DMS79 treated with DMSO at 0.1 percent for 48 hours (cell line): Measurements from ENCODE around the gene BIN1.

ENCODE experiments used
- DNase-seq: peaks from one replicate; lab custom pipeline; 2025; lab: John Stamatoyannopoulos, UW

The BIN1 gene

DNA sequence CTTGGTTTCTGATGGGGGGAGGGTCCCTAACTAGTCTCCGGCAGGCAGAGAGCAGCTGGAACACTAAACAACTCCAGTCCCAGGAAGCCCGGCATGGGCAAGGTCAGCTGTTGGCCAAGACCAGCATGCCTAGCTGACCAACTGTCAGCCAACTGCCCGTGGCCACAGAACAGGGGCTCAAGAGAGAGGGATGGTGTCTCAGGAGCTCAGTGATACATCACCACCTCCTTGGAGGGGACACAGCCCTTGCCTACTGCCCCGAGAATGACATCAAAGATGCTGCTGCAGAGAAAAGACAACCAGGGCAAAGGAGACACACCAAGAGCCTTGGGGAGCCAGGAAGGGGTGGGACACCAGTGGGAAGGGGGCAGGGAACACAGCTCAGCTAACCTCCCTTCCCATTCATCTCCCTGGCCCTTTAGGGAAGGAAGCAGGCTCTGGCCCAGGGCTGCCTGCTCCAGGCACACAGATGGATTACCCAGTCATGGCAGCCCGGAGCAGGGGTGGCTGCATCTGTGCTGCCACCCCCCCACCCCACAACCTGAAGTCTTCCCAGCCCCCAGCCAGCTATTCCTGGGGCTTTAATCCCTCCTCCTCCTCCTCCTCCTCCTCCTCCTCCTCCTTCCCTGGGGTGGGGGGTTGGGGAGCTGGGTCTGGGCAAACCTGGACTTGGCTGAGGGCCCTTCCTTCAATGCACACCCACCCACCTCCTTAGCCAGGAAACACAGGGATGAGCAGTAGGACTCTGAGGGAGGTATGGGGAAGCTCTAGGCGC lies 1.9 kb downstream of the BIN1 start:
- DNase-seq: no peak

DNA sequence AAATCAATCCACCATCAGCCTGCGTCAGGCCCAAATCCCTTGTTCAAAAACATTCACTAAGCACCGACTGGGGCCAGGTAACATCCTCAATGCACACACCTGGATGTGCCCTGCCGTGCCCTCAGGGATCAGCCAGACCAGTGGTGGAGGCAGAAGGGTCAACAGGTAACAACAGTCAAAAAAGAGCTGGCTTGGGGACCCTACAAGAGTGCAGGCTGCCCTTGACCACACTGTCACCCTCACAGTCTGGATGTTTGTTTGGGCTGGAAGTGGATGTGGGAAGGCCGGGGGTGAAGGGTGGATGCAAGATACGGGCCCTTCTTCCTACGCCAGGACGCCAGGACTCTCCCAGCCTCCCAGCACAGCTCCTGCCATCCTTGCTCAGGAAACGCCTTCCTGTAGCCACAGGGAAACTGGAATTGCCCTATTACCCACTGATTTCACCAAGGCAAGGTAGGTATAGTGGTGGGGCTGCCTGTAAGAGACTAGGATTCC lies 2.7 kb downstream of the BIN1 start:
- DNase-seq: no peak

DNA sequence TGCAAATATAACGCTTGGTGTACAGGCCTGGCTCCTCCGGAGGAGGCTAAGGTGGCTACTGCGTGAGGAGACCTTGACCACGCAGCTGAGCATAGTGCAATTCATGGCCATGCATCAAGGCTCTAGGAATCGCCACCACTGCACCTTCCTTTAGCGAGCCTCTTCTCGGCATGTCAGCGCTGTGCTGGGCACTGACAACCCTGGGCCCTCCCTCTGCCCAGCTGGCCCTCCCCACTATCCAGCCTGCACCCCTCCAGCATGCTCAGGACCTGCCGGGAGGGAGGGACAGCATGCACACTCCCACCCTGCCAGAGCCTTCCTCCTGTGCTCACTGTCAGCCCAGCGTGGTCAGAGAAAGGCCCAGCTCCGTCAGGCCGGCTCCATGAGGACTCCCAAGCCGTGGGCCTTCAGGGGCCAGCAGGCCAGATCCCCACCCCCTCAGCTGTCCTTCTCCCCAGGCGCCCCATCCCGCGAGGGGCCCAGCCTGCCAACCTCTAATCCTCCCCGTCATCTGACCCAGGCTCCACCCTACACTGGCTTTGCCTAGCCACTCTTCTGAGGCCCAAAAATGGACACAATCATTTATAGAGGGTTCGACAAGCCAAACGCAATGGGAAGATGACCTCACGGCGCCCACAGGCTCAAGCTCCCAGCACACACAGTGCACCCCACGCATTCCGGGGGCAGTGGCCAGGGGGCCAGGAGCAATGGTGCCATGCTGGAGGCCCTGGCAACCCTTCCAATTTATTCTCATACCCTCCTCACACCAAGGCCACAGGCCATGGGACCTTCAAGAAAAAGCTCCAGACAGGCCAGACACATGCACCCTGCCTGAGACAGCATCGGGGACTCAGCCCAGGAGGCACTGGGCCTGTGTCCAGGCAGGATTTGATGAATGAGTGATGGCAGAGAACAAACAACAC lies 3.5 kb downstream of the BIN1 start:
- DNase-seq: no peak

DNA sequence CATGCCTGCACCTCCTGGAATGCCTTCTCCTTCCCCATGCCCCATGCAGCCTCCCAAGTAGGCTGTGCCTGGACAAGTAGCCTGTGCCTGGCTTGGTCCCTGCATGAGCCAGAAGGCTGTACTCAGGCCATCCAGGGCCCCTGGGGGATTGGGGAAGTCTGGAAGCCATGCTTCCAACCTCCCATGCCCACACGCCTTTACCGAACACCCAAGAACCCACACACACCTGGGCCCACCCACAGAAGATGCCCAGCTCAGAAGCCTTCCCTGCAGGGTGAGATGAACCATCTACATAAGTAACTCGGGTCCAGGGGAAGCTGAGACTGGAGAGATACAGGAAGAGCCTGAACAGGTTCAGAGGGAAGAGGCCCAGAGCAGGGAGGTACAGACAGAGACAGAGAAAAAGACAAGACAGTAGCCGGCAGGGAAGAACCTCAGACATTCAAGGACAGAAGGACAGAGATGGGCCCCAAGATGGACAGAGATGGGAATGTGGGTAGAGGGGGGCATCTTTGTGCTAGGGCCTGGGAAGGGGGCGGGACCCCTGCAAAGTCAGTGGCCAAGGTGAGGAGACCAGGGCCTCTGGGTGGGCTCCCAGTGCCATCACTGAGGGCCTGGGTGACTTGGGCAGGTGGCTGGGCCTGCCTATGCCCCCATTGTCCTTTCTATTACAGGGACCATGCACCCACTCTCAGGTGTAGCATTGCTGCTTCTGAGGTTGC lies 4.3 kb downstream of the BIN1 start:
- no peak for DNase-seq

DNA sequence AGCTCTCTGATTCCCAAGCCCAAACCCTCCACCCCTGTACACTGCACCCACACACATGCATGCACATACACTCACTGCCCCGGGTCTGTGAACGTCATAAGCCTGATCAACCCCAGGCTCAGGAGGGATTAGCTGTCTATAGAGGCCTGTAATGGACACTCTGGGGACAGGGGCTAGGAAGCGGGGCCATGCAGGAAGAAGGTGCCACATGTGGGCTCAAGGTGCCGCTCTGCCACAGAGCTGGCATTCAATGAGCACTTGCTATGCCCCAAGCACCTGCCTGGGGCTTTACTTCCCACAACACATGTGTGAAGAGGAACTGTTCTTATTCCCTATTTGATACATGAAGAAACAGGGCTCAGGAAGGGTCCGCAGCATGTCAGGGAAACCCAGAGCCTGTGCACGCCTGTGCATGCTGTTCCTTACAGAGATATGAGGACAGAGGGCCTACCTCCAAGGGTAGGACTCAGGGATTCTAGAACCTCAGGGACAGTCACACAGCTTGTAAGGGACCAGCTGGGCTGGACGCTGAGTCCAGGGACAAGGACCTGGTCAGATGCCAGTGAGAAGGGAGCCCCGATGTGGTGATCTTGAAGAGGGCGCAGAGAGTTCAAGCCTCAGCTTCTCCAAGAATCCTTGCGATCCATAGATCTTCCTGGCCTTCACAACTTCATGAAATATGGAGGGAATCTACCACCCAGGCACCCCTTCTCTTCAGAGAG lies 5.0 kb downstream of the BIN1 start:
- no peak for DNase-seq

DNA sequence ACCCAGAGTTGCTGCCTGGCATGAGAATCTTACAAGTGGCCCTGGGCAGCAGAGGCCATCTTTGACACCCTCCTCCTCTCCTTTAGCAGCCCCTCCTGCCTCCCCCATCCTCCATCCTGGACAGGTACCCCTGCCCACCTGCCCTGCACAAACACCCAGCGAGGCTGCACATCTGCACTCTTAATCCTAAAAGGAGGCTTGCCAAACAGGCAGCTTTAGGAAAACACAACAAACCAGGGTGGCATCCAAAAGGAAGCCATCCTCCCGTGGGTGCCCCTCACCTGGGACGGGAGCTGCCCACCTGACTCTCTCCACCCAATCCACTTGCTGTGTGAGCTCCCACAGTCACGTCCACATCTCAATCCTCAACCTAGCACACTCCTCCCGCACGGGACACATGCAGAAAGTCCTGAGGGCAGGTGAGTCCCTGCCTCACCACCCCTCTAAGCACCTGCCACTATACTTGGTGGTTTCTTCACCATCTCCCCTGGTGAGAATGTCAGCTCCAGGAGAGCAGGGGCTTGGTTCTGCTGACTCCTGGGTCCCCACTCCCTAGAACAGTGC lies 5.8 kb downstream of the BIN1 start:
- no peak for DNase-seq

DNA sequence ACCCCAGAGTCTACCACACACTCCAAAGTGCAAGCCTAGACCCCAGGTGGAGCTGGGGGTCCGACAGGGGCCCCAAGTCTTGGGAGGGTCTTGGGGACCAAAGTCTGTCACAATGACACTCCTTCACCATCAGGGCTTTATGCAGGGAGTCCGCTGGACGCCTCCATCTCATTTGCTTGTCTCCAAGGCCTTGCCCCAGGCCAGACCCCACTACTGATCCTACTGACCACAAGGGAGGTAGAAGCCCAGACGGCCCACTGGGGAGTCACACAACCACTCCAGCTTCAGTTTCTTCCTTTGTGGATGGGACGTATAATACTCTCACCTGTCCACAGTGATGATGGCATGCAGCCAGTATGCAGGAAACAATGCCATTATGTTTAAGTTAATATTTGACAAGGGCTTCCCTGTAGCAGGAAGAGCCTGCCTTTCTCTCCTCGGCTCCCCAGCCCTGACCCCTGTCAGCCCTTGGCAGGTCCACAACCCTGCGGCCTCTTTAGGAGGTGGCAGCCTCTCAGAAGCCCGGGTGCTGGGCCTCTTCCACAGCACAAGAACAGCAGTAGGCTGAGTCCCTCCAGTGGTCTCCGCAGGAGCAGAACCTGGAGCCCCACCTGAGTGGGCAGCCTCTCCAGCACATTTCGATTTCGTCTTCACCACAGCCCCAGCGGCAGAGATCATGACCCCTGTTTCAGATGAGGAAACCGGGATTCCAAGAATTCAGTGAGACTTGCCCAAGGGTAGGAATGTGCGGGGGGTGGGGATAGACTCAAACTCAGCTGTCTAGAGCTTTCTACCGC lies 6.5 kb downstream of the BIN1 start:
- no peak for DNase-seq

DNA sequence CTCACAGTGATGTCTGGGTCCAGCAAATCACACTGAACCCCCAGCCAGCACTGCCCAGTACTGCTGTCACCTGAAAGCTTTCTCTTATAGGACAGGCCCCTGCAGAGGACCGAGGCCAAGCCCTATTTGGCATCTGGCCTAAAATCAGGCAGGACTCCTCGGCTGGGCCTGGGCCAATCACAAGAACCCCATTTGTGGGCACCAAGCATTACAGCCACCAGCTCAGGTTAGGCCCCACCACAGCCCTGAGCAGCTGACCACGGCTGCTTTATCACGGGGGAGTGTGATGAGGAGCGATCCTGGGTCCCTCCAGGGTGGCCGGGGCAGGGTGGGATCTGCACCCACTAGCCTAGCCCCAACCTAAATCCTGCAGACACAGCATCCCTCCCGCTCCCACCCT lies 8.2 kb downstream of the BIN1 start:
- DNase-seq: no peak

DNA sequence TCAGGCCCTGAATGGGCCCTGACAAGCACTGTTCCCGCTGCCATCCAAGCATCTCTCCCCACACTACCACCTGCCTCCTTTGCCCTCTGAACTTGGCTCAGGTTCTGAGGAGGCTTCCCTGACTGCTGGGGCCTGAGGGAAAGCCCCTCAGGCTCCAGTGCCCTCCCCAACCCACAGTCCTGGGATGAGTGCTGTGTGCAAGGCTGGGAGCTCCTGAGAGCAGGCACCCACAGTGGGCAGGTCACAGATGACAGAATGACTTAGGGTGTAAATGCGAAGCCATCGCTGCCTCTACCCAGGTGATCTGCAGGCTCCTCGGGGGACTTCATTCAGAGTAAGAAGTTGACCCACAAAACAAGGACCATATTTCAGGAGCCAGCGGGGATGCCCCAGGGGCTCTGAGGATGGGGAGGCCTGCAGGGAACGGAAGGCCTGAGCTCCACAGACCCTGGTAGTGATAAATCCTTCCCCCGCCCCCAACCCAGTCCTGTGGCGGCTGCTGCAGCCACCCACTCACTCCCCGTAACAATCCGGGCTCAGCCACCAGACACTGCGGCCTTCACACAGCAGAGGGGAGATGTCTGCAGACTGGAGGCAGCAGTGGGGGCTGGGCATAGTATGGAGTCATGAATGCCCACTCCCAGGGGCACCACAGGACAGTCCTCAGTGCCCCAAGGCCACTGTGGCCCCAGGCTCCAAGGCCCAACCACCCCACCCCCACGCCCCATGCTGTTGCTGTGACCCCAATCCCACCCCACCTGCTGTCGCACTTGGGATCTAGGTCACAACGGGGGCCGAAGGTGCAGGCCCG lies 8.9 kb downstream of the BIN1 start:
- DNase-seq: no peak

DNA sequence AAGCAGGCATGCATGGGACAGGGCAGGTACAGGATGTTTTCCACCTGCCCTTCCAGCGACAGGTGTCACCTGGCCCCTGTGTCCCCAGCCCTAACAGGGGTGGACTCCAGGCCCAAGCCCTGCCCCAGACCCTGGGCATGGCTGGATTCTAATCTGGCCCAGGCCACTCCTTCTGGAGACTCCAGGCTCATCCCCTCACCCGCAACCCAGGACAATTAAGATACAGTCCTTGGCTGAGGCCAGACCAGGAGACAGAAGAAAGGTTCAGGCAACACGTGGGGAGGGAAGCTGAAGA lies 9.5 kb downstream of the BIN1 start:
- DNase-seq: no peak

DNA sequence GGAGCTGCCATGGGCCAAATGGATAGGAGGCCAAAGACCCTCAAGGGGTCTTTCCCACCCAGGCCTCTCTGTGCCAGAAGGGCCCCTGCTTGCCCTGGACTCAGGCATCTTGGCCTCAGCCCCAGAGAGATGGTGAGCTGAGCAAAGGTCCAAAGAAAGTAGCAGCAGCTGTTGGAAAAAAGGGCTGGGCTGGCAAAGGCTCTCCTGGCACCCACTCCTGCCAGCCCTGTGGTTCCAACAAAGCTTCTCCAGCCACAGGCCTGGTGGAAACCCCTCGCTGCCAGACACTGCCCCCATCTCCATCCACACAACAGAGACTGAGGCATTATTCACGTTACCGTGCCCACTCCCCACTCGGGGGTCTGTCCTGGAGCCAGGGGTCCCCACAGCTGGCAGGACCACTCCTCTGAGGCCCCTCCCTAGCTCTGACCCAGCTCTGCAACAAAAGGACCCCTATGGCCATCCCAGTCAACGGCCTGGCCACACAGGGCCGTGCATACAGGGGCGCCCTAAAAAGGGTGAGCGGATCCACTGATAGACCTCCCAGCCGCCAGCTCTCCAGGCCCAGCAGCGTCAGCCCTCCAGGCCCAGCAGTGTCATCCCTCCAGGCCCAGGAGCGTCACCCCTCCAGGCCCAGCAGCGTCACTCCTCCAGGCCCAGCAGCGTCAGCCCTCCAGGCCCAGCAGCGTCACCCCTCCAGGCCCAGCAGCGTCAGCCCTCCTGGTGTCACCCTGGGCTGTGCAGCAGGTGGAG lies 10.1 kb downstream of the BIN1 start:
- DNase-seq: no peak

DNA sequence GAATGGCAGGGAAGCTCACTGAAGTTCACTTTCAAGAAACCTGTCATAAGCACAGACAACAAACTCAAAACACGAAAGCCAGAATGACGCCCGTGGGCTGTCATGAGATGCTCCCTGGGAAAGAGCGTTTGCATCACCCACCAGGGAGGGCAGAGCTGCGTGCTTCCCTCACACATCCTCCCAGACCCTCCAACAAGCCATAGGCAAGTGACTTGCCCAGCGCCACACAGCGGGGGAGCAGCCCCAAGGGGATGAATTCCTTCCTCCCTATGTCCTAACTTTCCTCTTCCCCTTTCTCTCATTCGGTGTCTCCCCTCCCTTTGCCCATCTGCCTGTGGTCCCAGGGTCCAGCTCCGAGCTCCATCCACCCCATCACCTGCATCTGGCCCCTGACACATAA lies 10.7 kb downstream of the BIN1 start:
- DNase-seq: no peak

DNA sequence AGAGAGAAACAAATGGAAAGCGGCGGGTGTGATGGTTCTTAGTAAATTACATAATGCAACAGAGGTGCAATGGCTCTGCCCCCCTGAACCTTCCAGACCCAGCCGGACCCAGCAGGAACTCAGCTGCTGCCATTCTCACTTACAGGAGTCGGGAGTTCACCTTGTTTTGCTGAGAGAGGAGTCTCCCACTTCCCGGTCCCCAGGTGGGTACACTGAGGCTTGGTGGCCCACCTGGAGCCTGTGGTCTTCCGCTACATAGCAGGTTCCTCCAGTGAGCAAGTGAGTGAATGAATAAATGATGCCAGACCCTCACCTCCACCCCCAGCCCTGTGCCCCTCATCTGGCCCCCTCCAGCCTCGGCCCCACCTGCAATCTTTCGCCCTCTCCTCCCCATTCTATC lies 11.2 kb downstream of the BIN1 start:
- no peak for DNase-seq

DNA sequence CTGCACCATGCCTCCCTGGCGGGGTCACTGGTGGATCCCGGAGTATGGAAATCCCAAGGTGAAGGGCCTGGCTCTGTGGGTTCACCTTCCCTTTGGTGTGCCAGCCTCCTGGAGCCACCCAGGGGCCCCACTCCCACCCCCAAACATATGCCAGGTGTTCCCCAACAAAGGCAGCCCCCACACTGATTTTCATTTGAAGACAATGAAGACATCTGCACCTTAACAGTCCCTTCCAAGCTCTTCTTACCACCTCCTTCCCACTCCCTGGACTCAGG lies 11.7 kb downstream of the BIN1 start:
- no peak for DNase-seq

DNA sequence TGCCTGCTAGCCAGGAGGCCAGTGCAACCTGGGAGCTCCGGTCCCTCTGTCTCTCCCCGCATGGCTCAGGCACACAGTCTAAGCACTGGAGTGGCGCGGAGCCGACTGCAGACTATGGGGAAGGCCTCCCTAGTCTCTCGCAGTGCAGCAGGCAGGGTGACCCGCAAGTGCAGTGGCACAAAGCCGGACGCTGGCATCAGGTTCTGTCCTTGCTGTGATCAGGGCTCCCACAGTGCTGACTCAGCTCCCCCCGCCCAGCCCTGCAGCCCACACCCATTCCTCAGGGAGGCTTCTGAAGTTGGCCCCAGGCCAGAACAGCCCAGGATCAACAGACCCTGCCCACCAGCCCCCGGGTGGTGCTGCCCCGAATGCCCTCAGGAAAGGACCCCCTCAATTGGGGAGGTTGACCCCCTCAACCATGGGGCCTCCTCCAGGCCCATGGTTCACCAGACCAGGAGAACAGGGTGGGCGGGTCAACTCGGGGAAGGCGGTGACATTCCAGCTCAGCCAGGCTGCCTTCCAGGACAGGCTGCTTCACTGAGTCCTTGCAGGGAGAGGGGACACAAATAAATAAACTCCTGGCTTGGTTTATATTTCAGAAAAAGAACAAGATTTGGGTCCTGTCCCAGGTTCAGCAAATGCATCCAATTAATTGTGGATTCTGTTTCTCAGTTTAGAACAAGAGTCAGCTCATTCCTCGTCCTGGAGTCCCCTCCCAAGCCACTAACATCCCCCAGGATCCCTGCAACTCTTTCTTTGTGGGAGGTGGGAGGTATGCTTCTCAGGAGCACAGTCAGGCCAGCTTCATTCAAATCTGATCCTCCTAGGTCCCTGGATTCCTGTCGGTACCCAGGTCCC lies 12.2 kb downstream of the BIN1 start:
- DNase-seq: no peak

DNA sequence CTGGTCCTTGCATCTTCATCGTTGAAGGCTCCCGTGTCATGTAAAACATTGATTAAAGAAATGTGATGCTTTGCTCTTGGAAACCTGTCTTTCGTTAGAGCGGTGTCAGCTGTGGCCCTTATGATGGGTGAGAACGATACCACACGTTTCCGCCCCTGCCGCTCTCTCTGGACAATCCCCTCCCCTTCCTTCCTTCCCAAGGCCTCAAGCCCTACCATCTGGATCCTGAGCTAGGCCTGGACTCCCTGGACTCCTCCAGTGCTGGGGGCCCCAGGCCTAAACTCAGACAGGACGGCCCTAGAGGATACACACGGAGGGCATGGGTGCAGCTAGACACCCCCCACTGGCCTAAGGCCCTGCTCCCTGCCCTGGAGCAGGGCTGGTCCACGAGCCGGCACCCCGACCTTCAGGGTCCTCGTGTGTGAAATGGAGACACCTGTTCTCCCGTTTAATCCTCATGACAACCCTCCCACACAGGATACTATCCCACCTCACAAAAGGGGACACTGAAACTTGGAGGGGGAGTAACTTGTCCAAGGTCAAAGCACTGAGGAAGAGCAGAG lies 13.2 kb downstream of the BIN1 start:
- DNase-seq: no peak

DNA sequence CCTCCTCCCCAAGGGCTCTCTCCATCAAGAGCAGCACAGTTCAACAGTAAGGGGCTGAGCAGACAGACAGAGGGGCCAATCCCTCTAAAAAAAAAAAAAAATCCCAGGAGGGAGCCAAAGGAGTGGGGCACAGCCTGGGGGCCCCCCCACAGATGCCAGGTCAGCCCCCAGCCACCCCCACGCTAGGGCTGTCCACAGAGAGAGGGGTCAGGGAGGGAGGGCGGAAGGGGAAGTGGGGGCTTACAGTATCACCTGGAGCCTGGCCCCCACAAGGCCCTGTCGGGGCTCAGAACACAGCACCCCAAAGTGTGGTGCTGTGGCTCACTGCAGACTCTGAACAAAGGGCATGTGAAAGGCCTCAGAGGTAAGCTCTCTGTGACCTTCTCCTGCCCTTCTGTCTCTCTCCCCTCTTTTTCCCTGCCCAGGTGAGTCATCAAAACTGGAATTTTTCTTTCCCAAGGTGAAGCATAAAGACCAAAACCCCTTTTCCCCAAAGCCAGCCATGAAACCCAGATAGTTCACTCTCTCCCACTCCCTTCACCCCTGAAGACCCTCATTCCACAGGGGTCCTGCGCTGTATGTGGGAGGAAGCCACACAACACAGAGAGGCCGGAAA lies 13.9 kb downstream of the BIN1 start:
- DNase-seq: no peak

DNA sequence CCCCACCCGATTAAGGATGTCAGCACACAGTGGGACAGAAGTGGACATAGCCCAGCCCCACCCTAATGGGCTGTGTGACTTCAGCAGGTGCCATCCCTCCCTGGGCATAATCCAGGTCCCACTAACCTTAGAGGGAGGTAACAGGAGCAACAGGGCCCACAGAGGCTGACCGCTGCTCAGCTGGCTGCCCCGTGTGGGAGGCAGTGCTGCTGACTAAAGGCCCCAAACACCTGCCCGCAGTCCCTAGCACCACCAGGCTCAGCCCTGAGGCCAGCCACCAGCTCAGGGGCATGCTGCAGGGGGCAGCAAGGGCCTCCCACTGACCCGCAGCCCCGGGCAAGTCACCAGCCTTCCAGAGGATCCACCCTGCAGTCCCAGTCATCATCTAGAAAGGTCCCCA lies 14.6 kb downstream of the BIN1 start:
- no peak for DNase-seq
